Gastrocnemius medialis (tissue), 4 donors: ENCODE measurements around the gene ZNF76.

Experiments used
- CTCF ChIP-seq, 5 experiments: fragments of 450-650 bp in 3 of 5; fragments of 200-600 bp in 2 of 5; sonication (generic) in 2 of 5; IDR thresholded peaks in 4 of 5; conservative IDR thresholded peaks in 1 of 5; 1 replicate in 4 of 5; 2 replicates in 1 of 5; pipeline ENCODE4 v1.5.1; 2016 to 2019; ENCODE audit warnings: antibody characterized with exemption in 5 of 5, mild to moderate bottlenecking in 3 of 5, moderate library complexity in 3 of 5
- POLR2A ChIP-seq, 2 donors: fragments of 450-650 bp; IDR thresholded peaks; one replicate each; pipeline ENCODE4 v1.6.1; 2017; ENCODE audit warnings: antibody characterized with exemption in 2 of 2, mild to moderate bottlenecking in 2 of 2, moderate library complexity in 2 of 2

DNA sequence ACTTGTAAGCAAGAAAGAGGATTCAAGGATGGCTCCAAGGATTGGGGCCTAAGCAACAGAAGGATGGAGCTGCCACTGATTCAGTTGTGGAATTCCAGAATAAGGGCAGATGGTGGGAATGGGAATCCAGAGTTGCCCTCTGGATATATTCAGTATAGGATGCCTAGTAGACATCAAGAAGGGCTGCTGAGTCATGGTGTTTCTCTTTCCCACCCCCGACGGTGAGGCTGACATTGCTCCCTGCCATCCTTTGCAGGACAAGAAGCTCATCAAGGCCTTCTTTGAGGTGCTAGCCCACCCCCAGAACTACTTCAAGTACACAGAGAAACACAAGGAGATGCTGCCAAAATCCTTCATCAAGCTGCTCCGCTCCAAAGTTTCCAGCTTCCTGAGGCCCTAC lies 11.2 kb upstream of the ZNF76 start:
- TF ChIP-seq CTCF (IDR thresholded peaks at IDR 0.05 in 4 of 5, conservative IDR thresholded peaks at IDR 0.05 in 1 of 5) (no peak), POLR2A (IDR thresholded peaks at IDR 0.05) (no peak)
